Endothelial cell of umbilical vein (primary cell): ENCODE data around the gene RTN3. TPM values are rescaled to one million over a fixed set of nuclear protein-coding genes. Genes with fewer than 3 reads are reported as not detected.

Experiments
- BruUV-seq: library from RNA; stranded (reverse); fragments of 400-500 nt; replicated peaks from 2 replicates; lab custom pipeline; 2021; lab: Mats Ljungman, UMichigan
- CTCF ChIA-PET: fragments of 300-600, 350-600 bp; sonication (Branson Sonifier 250); formaldehyde crosslinking; loops from one replicate; lab custom pipeline; 2021; ENCODE audit warnings: antibody characterized with exemption, inconsistent platforms; lab: Charles Lee
- POLR2A ChIA-PET: fragments of 300-600, 350-600 bp; sonication (Branson Sonifier 250); formaldehyde crosslinking; loops from one replicate; lab custom pipeline; 2021; ENCODE audit warnings: antibody characterized with exemption, inconsistent platforms; lab: Charles Lee
- DNase-seq: peaks from one replicate; pipeline ENCODE4 v3.0.0-alpha.2; 2011; ENCODE audit warnings: low read depth, low spot score
- FAIRE-seq: peaks from 2 replicates; lab custom pipeline; 2011; peaks lifted over from hg19 to GRCh38; lab: Jason Lieb, UNC
- H2AFZ ChIP-seq: 2 replicates; pipeline ENCODE4 v1.6.0; 2012; ENCODE audit warnings: low read depth, low read length, control low read depth, inconsistent platforms
- H3K27ac ChIP-seq: 2 replicates; pipeline ENCODE4 v1.5.1; 2011; ENCODE audit warnings: low read depth, mild to moderate bottlenecking, control low read depth, low read length, moderate library complexity; ENCODE audit not compliant: insufficient read depth
- H3K27me3 ChIP-seq, 2 experiments: 2 replicates each; pipeline versions ENCODE4 v1.6.0 to v1.6.1; 2011; ENCODE audit warnings: low read length in 2 of 2, mixed read lengths in 1 of 2; ENCODE audit not compliant: control insufficient read depth in 2 of 2, insufficient read depth in 2 of 2
- H3K36me3 ChIP-seq, 2 experiments: 2 replicates in 1 of 2; 3 replicates in 1 of 2; pipeline ENCODE4 v1.5.1; 2011; ENCODE audit warnings: low read length in 2 of 2, mild to moderate bottlenecking in 1 of 2, moderate library complexity in 1 of 2; ENCODE audit not compliant: control insufficient read depth in 2 of 2, insufficient read depth in 2 of 2; ENCODE audit errors: extremely low read depth in 1 of 2
- H3K4me1 ChIP-seq: 3 replicates; pipeline ENCODE4 v1.5.1; 2011; ENCODE audit warnings: mild to moderate bottlenecking, low read length; ENCODE audit not compliant: control insufficient read depth, insufficient read depth; ENCODE audit errors: extremely low read depth
- H3K4me2 ChIP-seq: 2 replicates; pipeline ENCODE4 v1.6.1; 2011; ENCODE audit warnings: low read length, control low read depth, mixed read lengths; ENCODE audit not compliant: insufficient read depth
- H3K4me3 ChIP-seq, 3 experiments: fragments of 200-600 bp in 1 of 3; sonication (generic), shearing (Covaris generic) in 1 of 3; replicated peaks in 1 of 3; 2 replicates each; pipeline ENCODE4 v1.5.1; 2011 to 2016; ENCODE audit warnings: control low read depth in 3 of 3, low read length in 3 of 3, mild to moderate bottlenecking in 2 of 3, inconsistent platforms in 1 of 3, low read depth in 1 of 3, moderate library complexity in 1 of 3; ENCODE audit not compliant: insufficient read depth in 1 of 3
- H3K79me2 ChIP-seq: 2 replicates; pipeline ENCODE4 v1.6.0; 2012; ENCODE audit warnings: low read length, inconsistent platforms; ENCODE audit not compliant: control insufficient read depth, insufficient read depth
- H3K9ac ChIP-seq: replicated peaks from 2 replicates; pipeline ENCODE3; 2011; ENCODE audit warnings: low read length, control low read depth; ENCODE audit not compliant: insufficient read depth; ENCODE audit errors: extremely low read depth
- H3K9me1 ChIP-seq: replicated peaks from 3 replicates; pipeline ENCODE4 v1.6.0; 2011; ENCODE audit warnings: mild to moderate bottlenecking, low read length; ENCODE audit not compliant: control insufficient read depth, insufficient read depth; ENCODE audit errors: extremely low read depth
- H3K9me3 ChIP-seq: replicated peaks from 2 replicates; pipeline ENCODE4 v1.5.1; 2012; ENCODE audit warnings: low read length, inconsistent platforms; ENCODE audit not compliant: control insufficient read depth, insufficient read depth
- H4K20me1 ChIP-seq: replicated peaks from 2 replicates; pipeline ENCODE3; 2011; ENCODE audit warnings: mild to moderate bottlenecking, low read length; ENCODE audit not compliant: control insufficient read depth, insufficient read depth; ENCODE audit errors: extremely low read depth
- CTCF ChIP-seq, 2 donors: IDR thresholded peaks; 1 replicate in 1 of 2; 2 replicates in 1 of 2; pipeline ENCODE4 v1.5.1; 2011; ENCODE audit warnings: low read length in 2 of 2, mild to moderate bottlenecking in 2 of 2, moderate library complexity in 2 of 2, control low read depth in 1 of 2, inconsistent platforms in 1 of 2, low read depth in 1 of 2; ENCODE audit not compliant: insufficient read depth in 1 of 2; ENCODE audit errors: extremely low read depth in 1 of 2
- EZH2 ChIP-seq: IDR thresholded peaks from 2 replicates; pipeline ENCODE4 v1.6.1; 2012; ENCODE audit warnings: borderline replicate concordance, low read depth, mild to moderate bottlenecking, moderate library complexity, low read length, inconsistent platforms; ENCODE audit not compliant: severe bottlenecking
- FOS ChIP-seq: IDR thresholded peaks from 2 replicates; pipeline ENCODE4 v1.6.1; 2011; ENCODE audit warnings: mild to moderate bottlenecking, low read length, moderate library complexity, borderline replicate concordance; ENCODE audit not compliant: insufficient read depth
- GATA2 ChIP-seq: IDR thresholded peaks from 2 replicates; pipeline ENCODE4 v1.7.0; 2011; ENCODE audit warnings: low read depth, mild to moderate bottlenecking, moderate library complexity, mixed read lengths, low read length; ENCODE audit not compliant: insufficient read length, insufficient read depth
- POLR2A ChIP-seq: IDR thresholded peaks from 2 replicates; pipeline ENCODE4 v1.6.1; 2012; ENCODE audit warnings: low read depth, mild to moderate bottlenecking, control low read depth, low read length
- dilution Hi-C: fragments of 300-500 bp; cut with MboI; formaldehyde crosslinking; loops from one replicate; pipeline ENCODE4 v1.15.0; 2019; ENCODE audit warnings: low sequenced_read_pairs; ENCODE audit not compliant: extremely low pct_ligation_motif_present
- intact Hi-C: fragments of 100-400 bp; cut with micrococcal nuclease; formaldehyde crosslinking; loops from one replicate; pipeline ENCODE4 v1.10.0; 2022
- polyA plus RNA-seq, 4 experiments: library from polyadenylated mRNA; depleted of rRNA in 3 of 4; stranded (reverse) in 3 of 4; unstranded in 1 of 4; fragments of >200 nt; gene quantifications; 2 replicates each; pipeline versions ENCODE4 v1.2.1 to v1.2.3, GENCODE V29; 2011 to 2012; ENCODE audit warnings: missing spikeins in 1 of 4
- total RNA-seq: library from RNA; stranded (reverse); gene quantifications from 2 replicates; pipeline ENCODE4 v1.2.3, GENCODE V29; 2021

The RTN3 gene
- total and polyA plus RNA-seq, 2 donors (not counting 3 experiments of a cell fraction or from before 2014, with no cell fraction given): 90.6 to 112 TPM

DNA sequence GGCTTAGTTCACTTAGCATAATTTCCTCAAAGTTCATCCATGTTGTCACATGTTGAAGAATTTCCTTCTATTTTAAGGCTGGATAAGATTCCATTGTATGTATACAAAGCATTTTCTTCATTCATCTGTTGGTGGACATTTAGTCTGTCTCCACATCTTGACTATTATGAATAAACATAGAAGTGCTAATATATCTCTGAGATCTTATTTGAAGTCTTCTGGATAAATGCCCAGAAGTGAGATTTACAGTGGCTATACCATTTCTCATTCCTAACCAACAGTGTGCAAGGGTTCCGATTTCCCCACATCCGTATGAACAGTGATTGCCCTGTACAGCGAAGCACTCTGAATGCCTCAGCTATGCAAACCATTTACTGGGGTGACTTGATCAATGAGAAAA, 93.9 kb downstream of the RTN3 start:
- no peaks in the 10 kb centered on the region for H3K79me2 ChIP-seq
- peaks cover 8% of the 10 kb centered on the region for H3K4me1 ChIP-seq
- H3K9me1 ChIP-seq: no peaks in the 10 kb centered on the region
- no peak overlapping the region for H2AFZ ChIP-seq
- H3K9ac ChIP-seq: no peak overlapping the region
- no peak overlapping the region for H3K27ac ChIP-seq
- no peaks in the 10 kb centered on the region for H3K36me3 ChIP-seq
- H3K27me3 ChIP-seq: peaks cover under 1 to 5% of the 10 kb centered on the region in 2 experiments
- no TSS peak for BruUV-seq
- ChIA-PET POLR2A (no interaction called here), CTCF (no interaction called here)
- intact Hi-C loops (no loop called here), dilution Hi-C loops (no loop called here)
- DNase-seq (no peak), FAIRE-seq (no peak)
- no peak overlapping the region for H3K4me3 ChIP-seq
- no peak for TF ChIP-seq FOS
- TF ChIP-seq POLR2A: no peak
- no peak for TF ChIP-seq CTCF (IDR thresholded peaks at IDR 0.05; ENCODE audit: extremely low read depth in 1 of 2, insufficient read depth in 1 of 2, low read depth in 1 of 2, low read length in 2 of 2)
- H3K4me2 ChIP-seq: no peak overlapping the region
- no peaks in the 10 kb centered on the region for H3K9me3 ChIP-seq
- H4K20me1 ChIP-seq: no peaks in the 10 kb centered on the region

DNA sequence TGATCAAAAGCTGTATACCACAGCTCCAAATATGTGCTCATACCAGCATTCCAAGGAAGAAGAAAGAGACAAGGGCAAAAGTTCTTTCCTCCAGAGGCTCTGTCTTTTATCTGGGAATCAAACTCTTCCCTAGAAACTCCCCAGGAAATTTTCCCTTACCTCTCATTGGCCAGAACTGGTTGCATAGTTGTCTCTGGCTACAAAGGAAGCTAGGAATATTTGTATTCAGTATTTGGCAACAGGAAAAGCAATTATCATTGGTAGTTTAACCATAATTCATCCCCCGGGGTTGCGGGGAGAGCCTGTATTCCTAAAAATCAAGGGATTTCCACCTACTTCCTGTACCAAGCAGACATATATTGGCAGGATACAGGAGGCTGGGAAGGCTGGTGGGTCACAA, 97.7 kb downstream of the RTN3 start:
- TF ChIP-seq GATA2 (no peak), EZH2 (no peak)
- no peak overlapping the region for H3K4me2 ChIP-seq
- FAIRE-seq (peak; percentile 43), DNase-seq (peak; percentile 31)
- H3K36me3 ChIP-seq: no peaks in the 10 kb centered on the region
- H3K4me1 ChIP-seq: peaks cover 8% of the 10 kb centered on the region
- no peak overlapping the region for H2AFZ ChIP-seq
- no peaks in the 10 kb centered on the region for H4K20me1 ChIP-seq
- intact Hi-C loops (no loop called here), dilution Hi-C loops (no loop called here)
- no TSS peak for BruUV-seq
- no peaks in the 10 kb centered on the region for H3K9me1 ChIP-seq
- no peak overlapping the region for H3K4me3 ChIP-seq
- H3K27ac ChIP-seq: no peak overlapping the region
- CTCF ChIA-PET: interaction anchor here (0.9 to 1.6 kb wide), 5 partner anchors 11 to 873 kb away, joined by 3 to 7 read pairs (median 3); partner anchors contain the start of gene ZFTA
- POLR2A ChIA-PET: interaction anchor here (1.5 kb wide), 1 partner anchor 11 kb away, joined by 3 read pairs; the partner anchor contains the start of gene ZFTA
- H3K79me2 ChIP-seq: no peaks in the 10 kb centered on the region
- no peaks in the 10 kb centered on the region for H3K9me3 ChIP-seq
- H3K27me3 ChIP-seq: peaks cover 0 to 2% of the 10 kb centered on the region in 2 experiments
- no peak overlapping the region for H3K9ac ChIP-seq
